HT1080 (cell line): ENCODE measurements around the gene CBX6. TPM values are rescaled to one million over a fixed set of nuclear protein-coding genes. Genes with fewer than 3 reads are reported as not detected.

Source experiments
- DNase-seq: peaks from one replicate; pipeline ENCODE4 v3.0.0-alpha.2; 2015; ENCODE audit warnings: low read depth
- total RNA-seq: library from RNA; depleted of rRNA; stranded (reverse); fragments of >200 nt; shearing (Covaris generic); gene quantifications from 2 replicates; pipeline ENCODE4 v1.2.3, GENCODE V29; 2014

Gene CBX6
- total RNA-seq, 1 experiment from 2014 or later, result 46.7 TPM

- no peak for DNase-seq
Observed at GRCh38 chr22:38841211-38841610, 30.8 kb downstream of the CBX6 start.

- no peak for DNase-seq
Observed at GRCh38 chr22:38840129-38840528, 31.9 kb downstream of the CBX6 start.

DNA sequence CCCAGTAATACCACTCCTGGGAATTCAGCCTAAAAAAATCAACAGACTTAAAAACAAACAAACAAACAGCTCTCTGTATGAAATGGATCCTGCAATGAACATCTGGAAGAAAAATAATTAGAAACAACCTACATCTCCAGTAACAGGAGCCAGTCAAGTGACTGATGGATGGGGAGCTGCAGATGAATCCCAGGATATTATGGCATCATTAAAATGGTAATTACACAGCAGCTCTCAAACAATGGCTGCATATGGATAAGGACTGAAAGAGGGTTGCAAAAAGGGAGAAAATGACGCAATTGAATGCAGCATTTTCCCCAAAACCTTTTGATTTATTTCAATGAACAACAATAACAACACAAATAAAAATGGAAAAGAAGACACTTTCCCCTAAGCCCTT is 32.3 kb downstream of the CBX6 start:
- DNase-seq, result no peak

DNA sequence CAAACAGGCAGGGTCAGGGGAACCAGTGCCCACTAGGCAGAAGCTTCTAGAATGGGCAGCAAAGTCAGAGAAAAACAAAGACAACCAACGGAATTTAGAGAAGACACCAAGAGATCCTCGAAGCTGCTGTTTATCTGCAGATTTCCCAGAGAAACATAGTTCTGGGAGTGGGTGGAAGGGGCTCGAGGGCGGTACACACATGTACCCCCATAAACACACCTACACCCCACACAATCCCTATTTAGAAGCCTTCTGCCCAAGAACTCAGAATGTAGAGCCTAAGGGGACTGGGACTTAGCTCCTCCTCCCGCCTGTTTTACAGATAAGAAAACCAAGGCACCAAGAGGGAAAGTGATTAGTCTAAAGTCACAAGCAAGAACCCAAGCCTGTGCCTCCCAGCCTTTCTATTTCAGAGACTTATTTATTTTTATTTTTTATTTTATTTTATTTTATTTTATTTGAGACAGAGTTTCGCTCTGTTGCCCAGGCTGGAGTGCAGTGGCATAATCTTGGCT is 34.5 kb downstream of the CBX6 start:
- no peak for DNase-seq

GRCh38 chr22:38835888-38836301 is 36.1 kb downstream of the CBX6 start:
- peak; percentile 35 for DNase-seq

GRCh38 chr22:38834991-38835390 is 37.0 kb downstream of the CBX6 start:
- no peak for DNase-seq

GRCh38 chr22:38834215-38834953 is 37.6 kb downstream of the CBX6 start:
- DNase-seq, result no peak

DNA sequence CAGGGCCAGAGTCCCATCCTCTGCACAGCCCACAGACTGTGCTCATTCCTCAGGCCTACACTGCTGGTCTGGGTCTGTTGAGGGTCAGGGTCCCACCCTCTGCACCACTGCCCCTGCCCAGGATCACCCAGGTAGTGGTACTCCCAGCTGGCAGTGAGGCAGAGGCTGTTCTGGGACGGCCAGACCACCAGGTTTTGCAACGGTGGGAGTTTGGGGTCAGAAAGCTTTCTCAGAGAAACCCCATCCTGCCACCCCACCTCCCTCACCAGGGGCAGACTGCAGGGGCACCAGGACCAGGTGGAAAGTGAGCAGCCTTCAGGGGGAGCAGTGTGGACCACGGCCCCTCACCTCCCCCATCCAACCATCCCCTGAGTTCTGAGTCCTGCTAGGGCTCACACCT is 39.0 kb downstream of the CBX6 start:
- DNase-seq, result no peak

- no peak for DNase-seq
Observed at GRCh38 chr22:38832005-38832978, 39.7 kb downstream of the CBX6 start.

DNA sequence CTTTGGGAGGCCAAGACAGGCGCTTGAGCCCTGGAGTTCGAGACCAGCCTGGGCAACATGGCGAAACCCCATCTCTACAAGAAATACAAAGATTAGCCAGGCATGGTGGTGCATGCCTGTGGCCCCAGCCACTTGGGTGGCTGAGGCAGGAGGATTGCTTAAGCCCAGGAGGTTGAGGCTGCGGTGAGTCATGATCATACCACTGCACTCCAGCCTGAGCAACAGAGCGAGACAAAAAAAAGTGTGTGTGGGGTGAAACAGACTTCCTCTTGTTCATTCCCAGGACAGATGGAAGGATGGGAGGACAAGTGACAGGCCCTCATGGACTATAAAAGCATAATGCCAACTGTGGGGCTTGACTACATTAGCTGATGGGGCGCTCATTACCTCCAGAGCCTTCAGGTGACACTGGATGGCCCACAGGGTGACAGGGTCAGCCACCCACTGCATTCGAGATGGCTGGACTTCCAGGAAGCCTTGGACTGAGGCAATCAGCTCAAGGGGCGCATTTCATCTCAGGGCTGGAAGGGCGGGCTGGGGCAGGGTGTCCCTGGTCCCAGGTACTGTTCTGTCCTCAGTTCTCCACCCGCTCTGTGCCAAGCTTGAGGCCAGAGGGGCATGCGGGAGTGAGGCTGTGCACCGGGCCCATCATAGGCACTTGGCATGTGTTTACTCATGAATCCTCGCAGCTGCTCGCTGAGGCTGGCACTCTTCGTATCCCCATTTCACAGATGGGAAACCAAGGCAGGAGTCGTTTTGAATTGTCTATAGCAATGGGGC is 40.7 kb downstream of the CBX6 start:
- DNase-seq, result peak; percentile 94

GRCh38 chr22:38830845-38831108 is 41.2 kb downstream of the CBX6 start:
- DNase-seq, result no peak

GRCh38 chr22:38830026-38830844 is 41.8 kb downstream of the CBX6 start:
- no peak for DNase-seq

DNA sequence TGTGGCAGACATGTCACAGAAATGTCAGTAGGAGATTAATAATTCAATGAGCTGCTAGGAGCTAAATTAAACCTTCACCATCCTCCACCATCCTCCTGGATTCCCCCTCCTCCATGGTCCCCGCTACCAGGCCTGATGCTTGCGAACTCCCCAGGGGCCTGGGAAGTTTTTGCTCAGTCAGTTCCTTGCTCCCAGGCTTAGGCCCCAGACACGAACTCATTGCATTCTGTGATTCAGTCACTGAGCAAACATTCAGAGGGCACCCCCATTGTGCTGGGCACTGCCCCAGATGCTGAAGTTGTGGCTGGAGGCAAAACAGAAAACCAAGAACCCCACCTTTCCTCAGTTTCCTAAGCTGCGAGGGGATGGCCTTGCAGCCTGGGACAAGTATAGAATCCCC is 42.5 kb downstream of the CBX6 start:
- DNase-seq, result no peak

DNA sequence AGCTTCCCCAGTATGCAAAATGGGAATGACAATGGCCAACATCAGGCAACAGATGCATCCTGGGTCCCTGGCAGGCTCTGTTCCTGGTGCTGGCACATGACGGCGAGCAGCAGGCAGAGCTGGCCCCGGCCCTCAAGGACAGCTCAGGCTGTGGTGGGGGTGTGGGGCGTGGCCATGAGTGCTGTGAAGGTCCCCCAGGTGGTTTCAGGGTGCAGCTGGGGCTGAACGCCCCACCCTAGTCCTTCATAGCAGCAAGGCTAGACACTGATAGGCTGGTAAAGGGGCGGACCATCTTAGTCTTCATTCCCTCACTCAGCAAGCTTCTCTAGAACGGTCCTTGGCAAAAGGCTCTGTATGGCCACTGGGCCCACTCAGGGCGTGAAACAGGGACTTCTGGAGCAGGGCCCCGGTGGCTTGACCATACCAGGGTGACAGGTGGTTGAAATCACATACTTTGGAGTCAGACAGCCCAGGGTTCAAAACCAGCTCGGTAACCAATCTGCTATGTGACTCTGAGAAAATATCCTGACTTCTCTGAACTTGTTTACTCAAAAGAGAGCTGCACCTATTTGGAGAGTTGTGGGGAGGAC is 43.3 kb downstream of the CBX6 start:
- DNase-seq, result no peak

- DNase-seq, result no peak
Observed at GRCh38 chr22:38828191-38828590, 43.8 kb downstream of the CBX6 start.

DNA sequence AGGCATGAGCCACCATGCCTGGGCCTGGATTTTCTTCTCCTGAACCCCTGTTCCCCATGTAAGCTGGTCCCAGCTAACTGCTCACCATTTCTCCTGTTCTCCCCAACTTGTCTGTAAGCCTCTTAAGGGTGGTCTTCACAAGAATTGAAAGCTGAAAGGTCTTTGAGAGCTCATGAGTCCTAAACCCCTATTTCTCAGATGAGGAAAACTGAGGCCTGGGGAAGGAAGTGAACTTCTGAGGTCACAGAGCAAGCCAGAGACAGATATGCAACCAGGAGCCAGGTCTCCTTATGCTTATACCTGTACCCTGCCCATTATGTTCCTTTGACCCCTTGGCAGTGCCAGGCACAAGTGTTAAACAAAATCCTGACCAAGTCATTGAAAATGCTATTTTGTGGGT is 44.5 kb downstream of the CBX6 start:
- DNase-seq, result no peak

DNA sequence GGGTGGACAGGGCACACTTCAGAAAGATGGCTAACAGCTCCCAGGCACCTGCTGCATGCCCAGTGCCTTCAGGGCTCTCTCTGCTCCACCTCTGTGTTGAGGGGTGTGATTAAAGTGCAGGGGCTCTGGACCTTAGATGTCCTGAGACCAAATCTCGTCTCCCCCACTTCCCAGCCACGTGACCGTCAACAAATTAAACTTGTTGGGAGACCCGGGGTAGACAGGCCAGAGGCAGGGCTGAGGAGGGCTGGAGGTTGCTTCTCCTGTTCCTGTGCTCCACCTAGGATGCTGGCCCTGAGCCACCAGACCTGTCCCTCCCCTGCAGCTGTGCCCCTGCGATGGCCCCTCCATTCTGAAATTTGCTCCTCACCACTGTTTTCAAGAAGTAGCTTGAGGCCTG is 45.2 kb downstream of the CBX6 start:
- DNase-seq, result no peak

DNA sequence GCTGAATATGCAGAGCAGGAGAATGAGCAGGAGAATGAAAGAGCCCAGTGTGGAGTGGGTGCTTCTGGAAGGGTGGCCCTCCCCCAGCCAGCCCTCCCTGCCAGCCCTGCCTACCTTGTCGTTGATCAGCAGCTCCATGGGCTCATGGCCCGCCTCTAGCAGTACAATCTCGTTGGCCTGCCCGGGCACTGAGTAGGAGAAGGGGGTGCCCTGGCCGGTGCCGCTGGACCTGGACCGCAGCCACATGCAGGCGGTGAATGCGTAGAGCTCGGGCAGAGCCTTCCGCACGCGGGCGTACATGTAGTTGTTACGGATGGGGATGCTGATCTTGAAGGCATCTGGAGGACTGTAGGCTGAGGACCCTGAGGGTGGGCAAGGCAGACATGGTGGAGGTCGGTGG is 45.6 kb downstream of the CBX6 start:
- DNase-seq, result no peak

GRCh38 chr22:38824585-38824984 is 47.4 kb downstream of the CBX6 start:
- DNase-seq, result peak; percentile 54

- no peak for DNase-seq
Observed at GRCh38 chr22:38823637-38824036, 48.4 kb downstream of the CBX6 start.
